ENCODE results near the gene ZDHHC20. TPM values are rescaled to one million over a fixed set of nuclear protein-coding genes. Genes with fewer than 3 reads are reported as not detected.

The ZDHHC20 gene
- total RNA-seq, 4 donors from 2014 or later: 36.2 to 77.7 (median 41.4) TPM

DNA sequence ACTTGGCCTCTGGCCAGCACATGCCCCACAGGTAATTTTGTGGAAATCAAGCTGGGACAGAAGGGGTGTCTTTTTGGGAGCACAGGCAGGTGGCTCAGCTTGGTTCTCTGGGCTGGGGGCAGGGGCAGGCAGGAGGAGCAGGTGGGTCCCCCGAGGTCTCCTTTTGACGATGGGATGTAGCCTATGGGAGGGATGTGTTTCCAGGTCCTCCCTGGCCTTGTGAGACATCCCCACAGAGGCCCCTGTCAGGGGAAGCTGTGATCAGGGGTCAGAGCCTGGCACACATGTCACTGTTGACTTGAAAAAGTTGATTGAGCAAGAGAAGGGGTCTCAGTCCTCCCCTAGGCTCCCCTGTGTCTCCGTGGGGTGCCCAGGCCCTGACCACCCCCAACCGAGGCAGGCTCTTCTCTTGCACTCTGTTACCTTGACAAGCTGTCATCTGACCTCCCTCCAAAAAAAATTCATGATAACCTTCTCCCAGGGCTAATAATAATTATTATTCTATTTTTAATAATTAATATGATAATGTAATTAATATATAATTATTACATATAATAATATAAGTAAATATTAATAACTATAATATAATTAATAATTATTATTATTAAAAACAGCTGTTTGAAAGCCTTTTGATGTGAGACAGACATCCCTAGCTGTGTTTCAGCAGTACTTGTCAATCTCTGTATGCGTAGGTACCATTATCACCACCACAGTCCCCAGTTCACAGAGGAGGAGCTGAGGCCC, 116.2 kb downstream of the ZDHHC20 start:
- TF ChIP-seq, protein P1, sequence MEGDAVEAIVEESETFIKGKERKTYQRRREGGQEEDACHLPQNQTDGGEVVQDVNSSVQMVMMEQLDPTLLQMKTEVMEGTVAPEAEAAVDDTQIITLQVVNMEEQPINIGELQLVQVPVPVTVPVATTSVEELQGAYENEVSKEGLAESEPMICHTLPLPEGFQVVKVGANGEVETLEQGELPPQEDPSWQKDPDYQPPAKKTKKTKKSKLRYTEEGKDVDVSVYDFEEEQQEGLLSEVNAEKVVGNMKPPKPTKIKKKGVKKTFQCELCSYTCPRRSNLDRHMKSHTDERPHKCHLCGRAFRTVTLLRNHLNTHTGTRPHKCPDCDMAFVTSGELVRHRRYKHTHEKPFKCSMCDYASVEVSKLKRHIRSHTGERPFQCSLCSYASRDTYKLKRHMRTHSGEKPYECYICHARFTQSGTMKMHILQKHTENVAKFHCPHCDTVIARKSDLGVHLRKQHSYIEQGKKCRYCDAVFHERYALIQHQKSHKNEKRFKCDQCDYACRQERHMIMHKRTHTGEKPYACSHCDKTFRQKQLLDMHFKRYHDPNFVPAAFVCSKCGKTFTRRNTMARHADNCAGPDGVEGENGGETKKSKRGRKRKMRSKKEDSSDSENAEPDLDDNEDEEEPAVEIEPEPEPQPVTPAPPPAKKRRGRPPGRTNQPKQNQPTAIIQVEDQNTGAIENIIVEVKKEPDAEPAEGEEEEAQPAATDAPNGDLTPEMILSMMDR (IDR thresholded peaks at IDR 0.05): no peak
- no peak for DNase-seq (ENCODE audit: low spot score)
- ATAC-seq (ENCODE audit: low FRiP score): no peak

DNA sequence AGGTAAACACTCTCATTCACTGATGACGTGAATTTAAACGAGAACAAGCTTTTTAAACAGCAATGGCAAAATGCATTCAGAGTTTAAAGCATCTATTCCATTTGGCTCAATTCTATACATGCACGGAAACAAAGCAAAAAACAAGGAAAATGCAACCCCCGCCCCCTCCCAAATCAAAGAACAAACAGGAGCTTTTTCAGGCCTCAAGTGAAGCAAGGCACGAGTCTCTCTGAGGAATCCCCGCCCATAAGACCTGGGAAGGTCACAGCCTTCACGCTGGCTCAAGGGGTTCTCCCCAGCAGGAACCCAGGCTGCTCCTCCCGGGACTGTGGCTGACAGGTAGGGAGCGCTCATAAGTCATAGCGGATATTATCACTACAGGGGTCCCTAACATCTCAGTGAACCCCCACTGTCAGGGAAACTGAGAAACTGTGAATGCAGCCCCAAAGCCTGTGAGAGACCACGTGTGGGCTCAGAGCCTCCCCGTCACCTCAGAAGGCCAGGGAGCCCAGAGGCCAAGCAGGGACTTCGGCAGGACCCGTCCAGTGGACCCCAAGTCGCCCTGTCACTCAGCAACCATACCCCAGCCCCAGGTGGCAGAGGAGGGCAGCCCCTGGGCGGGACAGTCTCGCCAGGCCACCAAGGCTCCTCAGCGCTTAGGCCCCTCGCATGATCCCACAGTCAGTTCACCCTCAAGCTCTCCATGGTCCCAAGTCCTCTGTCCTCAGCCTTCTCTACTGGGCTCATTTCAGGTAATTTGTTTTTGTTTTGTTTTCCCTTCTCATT, 117.3 kb downstream of the ZDHHC20 start:
- ATAC-seq (ENCODE audit: low FRiP score) (no peak), DNase-seq (ENCODE audit: low spot score) (no peak)

DNA sequence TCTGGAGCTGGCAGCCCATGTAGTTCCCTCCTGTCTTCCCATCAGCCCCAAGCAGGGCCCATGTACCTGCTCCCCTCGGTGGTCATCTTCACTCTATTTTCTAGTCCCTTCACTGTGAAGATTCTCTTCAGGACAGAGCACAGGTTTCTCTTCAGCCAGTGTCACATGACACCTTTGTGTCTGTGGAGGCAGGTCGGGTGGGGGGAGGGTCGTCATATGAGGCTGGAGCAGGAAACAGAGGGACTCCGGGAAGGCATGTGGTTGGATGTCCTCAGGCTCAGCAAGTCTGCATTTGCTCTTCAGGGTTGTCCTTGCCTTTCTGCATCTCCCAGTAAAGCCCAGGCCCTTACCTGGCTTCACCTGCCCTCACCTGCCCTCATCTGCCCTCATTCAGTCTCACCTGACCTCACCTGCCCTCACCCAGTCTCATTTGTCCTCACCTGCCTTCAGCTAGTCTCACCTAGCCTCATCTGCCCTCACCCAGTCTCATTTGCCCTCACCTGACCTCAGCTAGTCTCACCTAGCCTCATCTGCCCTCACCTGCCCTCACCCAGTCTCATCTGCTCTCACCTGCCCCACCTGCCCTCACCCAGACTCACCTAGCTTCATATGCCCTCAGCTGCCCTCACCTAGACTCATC, 120.3 kb downstream of the ZDHHC20 start:
- TF ChIP-seq, protein P1 (IDR thresholded peaks at IDR 0.05): no peak
- no peak for ATAC-seq (ENCODE audit: low FRiP score)
- DNase-seq (ENCODE audit: low spot score): no peak

More for the DNA sequence above, 117.3 kb downstream of the ZDHHC20 start:
- TF ChIP-seq, protein P1 (IDR thresholded peaks at IDR 0.05): no peak

DNA sequence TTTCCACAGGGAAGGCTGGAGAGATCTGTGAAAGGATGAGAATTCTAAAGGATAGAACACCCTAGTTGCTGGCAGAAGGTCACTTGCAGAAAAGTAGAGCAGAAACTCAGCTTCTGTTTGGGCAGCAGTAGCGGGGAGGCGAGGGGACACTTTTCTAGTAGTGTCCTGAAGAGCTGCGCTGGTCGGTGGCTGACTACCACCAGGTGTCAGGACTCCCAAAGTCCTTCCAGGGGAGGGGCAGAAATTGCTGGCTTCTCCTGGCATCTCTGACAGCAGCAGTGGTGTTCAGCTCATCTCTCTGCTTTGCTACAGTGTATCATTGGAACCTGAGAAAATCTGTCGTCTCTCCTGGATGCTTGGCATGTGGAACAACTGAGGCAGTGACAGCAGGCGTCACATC, 120.9 kb downstream of the ZDHHC20 start:
- DNase-seq (ENCODE audit: low spot score): no peak
- TF ChIP-seq, protein P1 (IDR thresholded peaks at IDR 0.05): no peak
- no peak for ATAC-seq (ENCODE audit: low FRiP score)

DNA sequence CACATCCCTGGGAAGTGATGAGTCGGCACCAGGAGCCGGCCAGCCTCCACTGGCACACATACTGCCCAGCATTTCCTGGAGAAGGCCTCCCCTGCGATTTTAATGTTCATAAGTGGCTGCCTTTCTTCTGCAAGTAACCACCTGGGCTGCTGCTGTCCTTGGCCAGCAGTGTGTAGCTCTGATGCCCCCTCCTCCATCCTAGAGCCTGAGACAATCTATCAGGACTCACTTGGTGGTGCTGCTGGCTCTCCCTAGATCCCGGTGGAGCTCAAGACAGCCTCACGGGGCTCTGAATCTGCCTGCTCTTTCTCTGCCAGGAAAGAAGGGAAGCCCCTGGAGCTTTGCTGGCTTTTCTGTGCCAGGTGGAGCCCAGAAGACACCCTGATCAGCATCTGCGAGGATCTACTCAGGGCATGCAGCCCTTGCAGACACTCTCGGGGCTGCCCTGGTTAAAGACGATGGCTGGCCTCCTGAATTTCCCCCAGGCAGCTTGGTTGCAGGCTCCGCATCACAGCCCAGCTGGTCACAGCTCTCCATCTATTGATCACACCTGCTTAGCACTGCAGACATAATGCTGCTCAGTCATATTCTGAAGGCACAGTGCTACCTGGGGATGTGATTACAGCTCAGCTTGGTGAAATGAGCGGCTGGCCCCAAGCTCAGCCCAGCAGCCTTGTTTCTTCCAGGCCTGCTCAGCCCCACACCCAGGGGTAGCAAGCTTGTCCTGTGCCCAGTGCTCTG, 122.3 kb downstream of the ZDHHC20 start:
- DNase-seq (ENCODE audit: low spot score) (no peak), ATAC-seq (ENCODE audit: low FRiP score) (peak; percentile 47)
- TF ChIP-seq, protein P1 (IDR thresholded peaks at IDR 0.05): no peak

DNA sequence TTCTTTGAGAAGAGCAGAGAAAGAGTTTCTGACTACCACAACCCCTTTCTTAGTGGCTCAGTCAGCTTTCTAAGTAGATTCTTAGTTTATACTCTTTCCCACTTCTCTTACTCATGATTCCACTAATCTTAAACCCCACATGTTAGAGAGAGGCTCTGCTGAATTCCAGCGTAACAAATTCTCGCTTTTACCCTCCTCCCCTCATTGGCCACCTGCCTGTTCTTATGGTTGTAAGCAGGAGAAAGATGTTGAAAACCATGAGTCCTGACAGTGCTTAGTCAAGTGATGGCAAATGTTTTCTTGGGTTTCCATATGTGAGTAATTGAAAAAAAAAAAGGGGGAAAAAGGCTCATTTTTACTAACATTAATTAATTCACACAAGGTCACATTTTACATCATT, 125.9 kb downstream of the ZDHHC20 start:
- DNase-seq (ENCODE audit: low spot score): no peak
- TF ChIP-seq, protein P1 (IDR thresholded peaks at IDR 0.05): no peak
- ATAC-seq (ENCODE audit: low FRiP score): no peak
